ENCODE measurements around the gene CDIP1.
"Not testable (repeated sequence)": the region's sequence is repeated elsewhere in the genome, so short reads cannot be mapped to it uniquely, and the experiment has no call there.

- not testable (repeated sequence) for TF ChIP-seq EP300 (IDR thresholded peaks at IDR 0.05; ENCODE audit: low read length); ZC3H11A (IDR thresholded peaks at IDR 0.05; ENCODE audit: low read depth, low read length); ZEB2 (IDR thresholded peaks at IDR 0.05); CBX8 (IDR thresholded peaks at IDR 0.05; ENCODE audit: borderline replicate concordance, extremely low read depth, low read depth, low read length, poor library complexity, severe bottlenecking); ZBTB8A (IDR thresholded peaks at IDR 0.05; ENCODE audit: partially characterized antibody); HCFC1 (IDR thresholded peaks at IDR 0.05; ENCODE audit: low read depth, low read length); CTCF (IDR thresholded peaks at IDR 0.05 in 2 of 3, conservative IDR thresholded peaks at IDR 0.05 in 1 of 3; ENCODE audit: insufficient read depth in 2 of 3, low read depth in 1 of 3, low read length in 3 of 3); TAL1 (IDR thresholded peaks at IDR 0.05); TBL1XR1 (IDR thresholded peaks at IDR 0.05; ENCODE audit: low read length in 2 of 2)
Measured at GRCh38 chr16:4573926-4574325, 35.4 kb upstream of the CDIP1 start.
